Epidermal melanocyte (primary cell): ENCODE measurements around the gene DLGAP1.
A peak's percentile ranks its signal among the peaks of the same experiment; 100 is the strongest.
"Not testable (repeated sequence)": the region's sequence is repeated elsewhere in the genome, so short reads cannot be mapped to it uniquely, and the experiment has no call there.

Experiments
- DNase-seq: peaks from one replicate; pipeline ENCODE4 v3.0.0; 2011; ENCODE audit warnings: low spot score; ENCODE audit not compliant: insufficient read length

DLGAP1 gene

GRCh38 chr18:4096486-4096885, 358.6 kb downstream of the DLGAP1 start:
- no peak for DNase-seq

- no peak for DNase-seq
Measured at GRCh38 chr18:4093676-4094075, 361.4 kb downstream of the DLGAP1 start.

GRCh38 chr18:4084382-4084900, 370.7 kb downstream of the DLGAP1 start:
- DNase-seq: no peak

GRCh38 chr18:4078246-4078645, 376.9 kb downstream of the DLGAP1 start:
- no peak for DNase-seq

GRCh38 chr18:4077721-4078120, 377.4 kb downstream of the DLGAP1 start:
- no peak for DNase-seq

GRCh38 chr18:4077204-4077603, 377.9 kb downstream of the DLGAP1 start:
- no peak for DNase-seq

- no peak for DNase-seq
Measured at GRCh38 chr18:4074647-4075046, 380.5 kb downstream of the DLGAP1 start.

- no peak for DNase-seq
Measured at GRCh38 chr18:4069183-4069582, 385.9 kb downstream of the DLGAP1 start.

GRCh38 chr18:4068552-4069158, 386.5 kb downstream of the DLGAP1 start:
- peak; percentile 21 for DNase-seq

- no peak for DNase-seq
Measured at GRCh38 chr18:4063545-4063944, 391.6 kb downstream of the DLGAP1 start.

GRCh38 chr18:4060427-4061281, 394.5 kb downstream of the DLGAP1 start:
- DNase-seq: no peak

GRCh38 chr18:4058179-4058578, 396.9 kb downstream of the DLGAP1 start:
- no peak for DNase-seq

GRCh38 chr18:4040391-4041092, 414.6 kb downstream of the DLGAP1 start:
- no peak for DNase-seq

GRCh38 chr18:4035521-4035920, 419.6 kb downstream of the DLGAP1 start:
- DNase-seq: no peak

GRCh38 chr18:4034815-4035214, 420.3 kb downstream of the DLGAP1 start:
- DNase-seq: not testable (repeated sequence)

GRCh38 chr18:4026542-4026941, 428.6 kb downstream of the DLGAP1 start:
- no peak for DNase-seq

GRCh38 chr18:4024702-4025101, 430.4 kb downstream of the DLGAP1 start:
- DNase-seq: no peak

- not testable (repeated sequence) for DNase-seq
Measured at GRCh38 chr18:4022749-4023148, 432.4 kb downstream of the DLGAP1 start.

- no peak for DNase-seq
Measured at GRCh38 chr18:4020026-4020425, 435.1 kb downstream of the DLGAP1 start.

GRCh38 chr18:4017480-4017879, 437.6 kb downstream of the DLGAP1 start:
- DNase-seq: no peak

GRCh38 chr18:4016391-4017049, 438.6 kb downstream of the DLGAP1 start:
- no peak for DNase-seq
